PC-3 (cell line): ENCODE results near the gene TMEM79. TPM values are rescaled to one million over a fixed set of nuclear protein-coding genes. Genes with fewer than 3 reads are reported as not detected.

Source experiments
- ATAC-seq: fragments of 200-7000 bp; cut with Tn5 transposase; 2 replicates; pipeline ENCODE4 v1.9.1; 2020; ENCODE audit warnings: mild to moderate bottlenecking, moderate library complexity
- BruUV-seq: library from RNA; stranded (reverse); fragments of 400-500 nt; replicated peaks from 2 replicates; lab custom pipeline; 2021; lab: Mats Ljungman, UMichigan
- CTCF ChIA-PET: fragments of 300-600 bp; sonication (Branson Sonifier 250); formaldehyde crosslinking; loops from one replicate; lab custom pipeline; 2022; ENCODE audit warnings: antibody characterized with exemption; lab: Charles Lee
- POLR2A ChIA-PET: fragments of 300-600 bp; sonication (Branson Sonifier 250); formaldehyde crosslinking; loops from one replicate; lab custom pipeline; 2022; ENCODE audit warnings: antibody characterized with exemption; ENCODE audit not compliant: unreplicated experiment; lab: Charles Lee
- DNase-seq: peaks from one replicate; pipeline ENCODE4 v3.0.0-alpha.2; 2015
- H2AFZ ChIP-seq: fragments of 300-600 bp; sonication (generic); 2 replicates; pipeline ENCODE4 v1.6.0; 2016; ENCODE audit warnings: antibody characterized with exemption, low read length
- H3F3A ChIP-seq: fragments of 300-600 bp; sonication (generic); one replicate; pipeline ENCODE4 v1.6.0; 2017; ENCODE audit warnings: antibody characterized with exemption, low read length, control low read depth, mild to moderate bottlenecking; ENCODE audit not compliant: unreplicated experiment
- H3K27ac ChIP-seq: fragments of 300-600 bp; sonication (generic); 2 replicates; pipeline ENCODE4 v1.5.1; 2016; ENCODE audit warnings: mild to moderate bottlenecking, low read length
- H3K27me3 ChIP-seq: fragments of 300-600 bp; sonication (generic); 2 replicates; pipeline ENCODE4 v1.6.1; 2016; ENCODE audit warnings: low read length, mixed read lengths
- H3K36me3 ChIP-seq: fragments of 300-600 bp; sonication (generic); 2 replicates; pipeline ENCODE4 v1.6.1; 2016; ENCODE audit warnings: low read depth, mixed run types, low read length, mixed read lengths
- H3K4me1 ChIP-seq: fragments of 300-600 bp; sonication (generic); 2 replicates; pipeline ENCODE4 v1.5.1; 2016; ENCODE audit warnings: low read length; ENCODE audit not compliant: insufficient read depth
- H3K4me2 ChIP-seq: fragments of 300-600 bp; sonication (generic); 2 replicates; pipeline ENCODE4 v1.6.0; 2016; ENCODE audit warnings: low read length
- H3K4me3 ChIP-seq: fragments of 300-600 bp; sonication (generic); 2 replicates; pipeline ENCODE4 v1.5.1; 2016; ENCODE audit warnings: mild to moderate bottlenecking, low read length, mixed read lengths
- H3K79me2 ChIP-seq: fragments of 300-600 bp; sonication (generic); 2 replicates; pipeline ENCODE4 v1.6.1; 2017; ENCODE audit warnings: low read length, mixed read lengths
- H3K9ac ChIP-seq: fragments of 300-600 bp; sonication (generic); 2 replicates; pipeline ENCODE4 v1.6.0; 2016; ENCODE audit warnings: mild to moderate bottlenecking, low read length
- H3K9me2 ChIP-seq: fragments of 300-600 bp; sonication (generic); replicated peaks from 2 replicates; pipeline ENCODE4 v1.6.1; 2016; ENCODE audit warnings: mixed run types, low read length, mixed read lengths
- H3K9me3 ChIP-seq: fragments of 300-600 bp; sonication (generic); 2 replicates; pipeline ENCODE4 v1.6.1; 2016; ENCODE audit warnings: low read length, mixed read lengths
- H4K20me1 ChIP-seq: fragments of 300-600 bp; sonication (generic); 2 replicates; pipeline ENCODE4 v1.6.1; 2016; ENCODE audit warnings: low read length, mixed read lengths
- EZH2 ChIP-seq: fragments of 300-600 bp; sonication (generic); IDR thresholded peaks from one replicate; pipeline ENCODE4 v1.6.1; 2017; ENCODE audit warnings: antibody characterized with exemption, mild to moderate bottlenecking, low read length; ENCODE audit not compliant: unreplicated experiment
- EZH2phosphoT487 ChIP-seq: fragments of 300-600 bp; sonication (generic); IDR thresholded peaks from 2 replicates; pipeline ENCODE4 v1.6.1; 2018; ENCODE audit warnings: mild to moderate bottlenecking, antibody characterized with exemption, low read length, borderline replicate concordance
- intact Hi-C: fragments of 100-400 bp; cut with micrococcal nuclease; formaldehyde crosslinking; loops from 2 replicates; pipeline ENCODE4 v1.9.0; 2023
- total RNA-seq: library from RNA; depleted of rRNA; stranded (reverse); fragments of >200 nt; gene quantifications from 2 replicates; pipeline ENCODE4 v1.2.3, GENCODE V29; 2014
- TF ChIP-seq, protein P1 (sequence below): fragments of 300-600 bp; sonication (generic); conservative IDR thresholded peaks from 2 replicates; pipeline ENCODE4 v1.5.1; 2017; ENCODE audit warnings: antibody characterized with exemption, low read depth, mild to moderate bottlenecking, low read length

Gene TMEM79
- total RNA-seq, 1 experiment from 2014 or later, result 8.1 TPM

- TF ChIP-seq EZH2phosphoT487, result no peak
- no peak for TF ChIP-seq EZH2
- TF ChIP-seq, protein P1, sequence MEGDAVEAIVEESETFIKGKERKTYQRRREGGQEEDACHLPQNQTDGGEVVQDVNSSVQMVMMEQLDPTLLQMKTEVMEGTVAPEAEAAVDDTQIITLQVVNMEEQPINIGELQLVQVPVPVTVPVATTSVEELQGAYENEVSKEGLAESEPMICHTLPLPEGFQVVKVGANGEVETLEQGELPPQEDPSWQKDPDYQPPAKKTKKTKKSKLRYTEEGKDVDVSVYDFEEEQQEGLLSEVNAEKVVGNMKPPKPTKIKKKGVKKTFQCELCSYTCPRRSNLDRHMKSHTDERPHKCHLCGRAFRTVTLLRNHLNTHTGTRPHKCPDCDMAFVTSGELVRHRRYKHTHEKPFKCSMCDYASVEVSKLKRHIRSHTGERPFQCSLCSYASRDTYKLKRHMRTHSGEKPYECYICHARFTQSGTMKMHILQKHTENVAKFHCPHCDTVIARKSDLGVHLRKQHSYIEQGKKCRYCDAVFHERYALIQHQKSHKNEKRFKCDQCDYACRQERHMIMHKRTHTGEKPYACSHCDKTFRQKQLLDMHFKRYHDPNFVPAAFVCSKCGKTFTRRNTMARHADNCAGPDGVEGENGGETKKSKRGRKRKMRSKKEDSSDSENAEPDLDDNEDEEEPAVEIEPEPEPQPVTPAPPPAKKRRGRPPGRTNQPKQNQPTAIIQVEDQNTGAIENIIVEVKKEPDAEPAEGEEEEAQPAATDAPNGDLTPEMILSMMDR, result no peak
- Histone ChIP-seq H3K9ac (no peak overlapping the region), H4K20me1 (peaks cover 35% of the 10 kb centered on the region), H2AFZ (no peak overlapping the region), H3K79me2 (peaks cover 43% of the 10 kb centered on the region), H3K4me3 (no peak overlapping the region), H3K4me1 (peaks cover 11% of the 10 kb centered on the region), H3K9me3 (no peaks in the 10 kb centered on the region), H3K4me2 (no peak overlapping the region), H3K9me2 (no peaks in the 10 kb centered on the region), H3K27ac (no peak overlapping the region), H3F3A (no peaks in the 10 kb centered on the region), H3K36me3 (peaks cover 74% of the 10 kb centered on the region), H3K27me3 (no peaks in the 10 kb centered on the region)
- BruUV-seq, result no TSS peak
- intact Hi-C loops, result no loop called here
- ChIA-PET POLR2A (no interaction called here), CTCF (interaction anchor here (0.7 kb wide), 1 partner anchor 151 kb away, joined by 6 read pairs; no protein-coding TSS in a partner anchor)
- DNase-seq (no peak), ATAC-seq (no peak)
These were observed 7.2 kb upstream of the TMEM79 start for GRCh38 chr1:156276966-156277381.

DNA sequence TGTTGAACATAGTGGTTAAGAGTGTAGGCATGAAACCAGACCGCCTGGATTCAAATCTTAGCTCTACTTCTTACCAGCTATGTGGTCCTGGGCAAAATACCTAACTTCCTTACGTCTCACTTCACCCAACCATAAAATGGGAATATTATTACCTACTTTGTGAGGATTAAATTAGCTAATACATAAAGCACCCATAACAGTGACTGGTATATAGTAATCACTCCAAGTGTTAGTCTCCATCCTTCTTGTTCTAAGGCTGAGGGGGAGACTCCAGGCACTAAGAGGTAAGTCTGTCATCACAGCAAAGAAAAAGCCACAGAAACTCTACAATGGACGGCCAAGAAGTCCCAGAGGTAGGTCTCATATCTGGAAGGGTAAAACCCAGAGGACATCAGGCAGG is 4.3 kb upstream of the TMEM79 start:
- POLR2A ChIA-PET, result no interaction called here

DNA sequence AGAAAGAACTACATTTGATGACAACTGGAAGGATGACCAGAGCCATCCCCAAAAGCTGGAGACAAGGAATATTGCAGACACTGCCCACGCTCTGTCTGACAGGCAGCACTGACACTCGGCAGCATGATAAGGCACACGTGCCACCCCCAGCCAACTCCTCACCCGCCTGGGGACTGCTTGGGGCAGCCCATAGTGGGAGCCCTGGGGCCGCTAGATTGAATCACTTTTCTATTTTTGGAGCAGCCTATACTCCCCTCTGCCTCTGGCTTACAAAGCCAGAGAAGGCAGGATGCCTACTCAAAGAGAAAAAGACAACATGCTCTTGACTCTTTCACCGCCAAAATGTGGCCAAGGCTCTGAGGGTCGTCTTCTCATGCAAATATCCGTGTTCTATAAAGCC is 2.8 kb upstream of the TMEM79 start:
- Histone ChIP-seq H4K20me1 (peaks cover 36% of the 10 kb centered on the region), H3F3A (no peaks in the 10 kb centered on the region), H3K4me2 (peak overlapping the region; percentile 95), H3K36me3 (peaks cover 36% of the 10 kb centered on the region), H2AFZ (no peak overlapping the region), H3K27me3 (no peaks in the 10 kb centered on the region), H3K9me2 (no peaks in the 10 kb centered on the region), H3K9me3 (no peaks in the 10 kb centered on the region), H3K4me3 (peak overlapping the region; percentile 86), H3K9ac (peak overlapping the region; percentile 98), H3K27ac (peak overlapping the region; percentile 76), H3K79me2 (peaks cover 73% of the 10 kb centered on the region), H3K4me1 (peaks cover 32% of the 10 kb centered on the region)
- POLR2A ChIA-PET, result no interaction called here
- BruUV-seq, result no TSS peak
- intact Hi-C loops, result no loop called here
- DNase-seq (peak; percentile 29), ATAC-seq (no peak)
- CTCF ChIA-PET, result interaction anchor here (0.7 kb wide), 1 partner anchor 198 kb away, joined by 3 read pairs; no protein-coding TSS in a partner anchor
- TF ChIP-seq EZH2phosphoT487, result no peak
- TF ChIP-seq EZH2, result no peak
- TF ChIP-seq, protein P1, result no peak

More for the DNA sequence above, 4.3 kb upstream of the TMEM79 start:
- Histone ChIP-seq H3K9ac (no peak overlapping the region), H3K9me2 (no peaks in the 10 kb centered on the region), H4K20me1 (peaks cover 36% of the 10 kb centered on the region), H3K27me3 (no peaks in the 10 kb centered on the region), H3K79me2 (peaks cover 69% of the 10 kb centered on the region), H3K27ac (no peak overlapping the region), H3K9me3 (no peaks in the 10 kb centered on the region), H2AFZ (no peak overlapping the region), H3K4me1 (peaks cover 30% of the 10 kb centered on the region), H3K36me3 (peaks cover 47% of the 10 kb centered on the region), H3F3A (no peaks in the 10 kb centered on the region), H3K4me2 (no peak overlapping the region), H3K4me3 (no peak overlapping the region)
- CTCF ChIA-PET, result no interaction called here
- no peak for ATAC-seq
- BruUV-seq, result no TSS peak
- DNase-seq, result no peak
- intact Hi-C loops, result no loop called here
- TF ChIP-seq EZH2phosphoT487 (no peak), EZH2 (no peak)
- TF ChIP-seq, protein P1, result no peak
